GM18951 (cell line): ENCODE measurements around the gene FAM76A.
"Not testable (repeated sequence)": the region's sequence is repeated elsewhere in the genome, so short reads cannot be mapped to it uniquely, and the experiment has no call there.

Experiments
- POLR2A ChIP-seq: IDR thresholded peaks from 4 replicates; pipeline ENCODE4 v1.6.1; 2011; ENCODE audit warnings: mild to moderate bottlenecking; ENCODE audit not compliant: insufficient read length, insufficient read depth; ENCODE audit errors: extremely low read depth
- in situ Hi-C: fragments of 300-500 bp; cut with MboI; formaldehyde crosslinking; loops from one replicate; pipeline ENCODE4 v1.12.0; 2022; ENCODE audit warnings: low sequenced_read_pairs, mixed read lengths, inconsistent platforms; ENCODE audit not compliant: unreplicated experiment

Gene FAM76A

DNA sequence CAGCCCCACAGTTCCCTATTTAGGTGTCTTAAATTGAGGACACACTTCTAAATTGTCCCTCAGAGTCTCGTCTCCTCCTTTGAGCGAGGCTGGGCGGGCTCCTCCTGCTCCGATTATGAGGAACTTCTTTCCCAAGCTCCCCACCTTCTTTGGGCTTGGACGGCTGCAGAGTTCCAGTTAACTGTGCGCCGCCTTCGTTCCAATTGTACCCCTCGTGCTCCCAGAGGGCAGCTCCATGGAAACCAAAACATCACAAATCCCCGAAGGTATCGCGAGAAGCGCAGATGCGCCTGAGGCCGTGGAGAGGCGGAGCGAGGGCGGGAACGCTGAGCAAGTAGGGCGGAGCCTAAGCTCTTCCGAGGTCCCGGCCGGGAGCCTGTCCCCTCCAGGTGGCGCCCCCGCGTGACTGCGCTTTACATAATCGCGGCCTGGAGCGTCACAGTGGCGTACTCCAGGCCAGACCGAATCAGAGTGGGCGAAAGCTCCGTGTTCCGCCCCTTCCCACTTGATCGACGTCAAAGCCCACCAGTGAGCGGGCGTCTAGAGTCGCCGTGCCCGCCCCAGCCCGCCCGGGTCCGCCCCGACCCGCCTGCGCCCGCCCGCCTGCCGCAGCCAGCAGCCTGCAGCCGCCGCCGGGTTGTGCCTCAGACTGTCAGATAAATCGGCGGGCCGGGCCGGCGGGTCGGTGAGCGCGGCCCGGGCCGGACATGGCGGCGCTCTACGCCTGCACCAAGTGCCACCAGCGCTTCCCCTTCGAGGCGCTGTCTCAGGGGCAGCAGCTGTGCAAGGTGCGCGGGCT is at the start of gene FAM76A:
Gene FAM76A (plus strand): TSS at position 588 of the 799 bp plus-strand sequence. CDS start 120 bp downstream, at position 708.
- in situ Hi-C loops, result no loop called here
- peak; percentile 72 for TF ChIP-seq POLR2A

DNA sequence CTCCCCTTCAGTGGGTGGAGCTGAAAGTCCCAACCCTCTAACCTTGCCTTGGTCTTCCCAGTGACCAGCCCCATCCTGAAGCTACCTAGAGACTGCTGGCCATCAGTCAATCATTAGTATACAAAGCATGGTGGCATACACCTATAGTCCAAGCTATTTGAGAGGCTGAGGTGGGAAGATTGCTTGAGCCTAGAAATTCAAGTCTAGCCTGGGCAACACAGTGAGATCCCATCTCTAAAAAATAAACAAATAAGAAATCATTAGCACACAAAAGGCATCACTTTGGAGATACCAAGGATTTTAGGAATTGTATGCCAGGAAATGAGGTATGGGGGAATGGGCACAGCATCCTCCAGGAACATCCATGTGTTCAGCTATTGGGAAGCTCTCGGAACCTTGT is 49.4 kb upstream of the FAM76A start:
- TF ChIP-seq POLR2A, result no peak
- in situ Hi-C loops, result no loop called here

DNA sequence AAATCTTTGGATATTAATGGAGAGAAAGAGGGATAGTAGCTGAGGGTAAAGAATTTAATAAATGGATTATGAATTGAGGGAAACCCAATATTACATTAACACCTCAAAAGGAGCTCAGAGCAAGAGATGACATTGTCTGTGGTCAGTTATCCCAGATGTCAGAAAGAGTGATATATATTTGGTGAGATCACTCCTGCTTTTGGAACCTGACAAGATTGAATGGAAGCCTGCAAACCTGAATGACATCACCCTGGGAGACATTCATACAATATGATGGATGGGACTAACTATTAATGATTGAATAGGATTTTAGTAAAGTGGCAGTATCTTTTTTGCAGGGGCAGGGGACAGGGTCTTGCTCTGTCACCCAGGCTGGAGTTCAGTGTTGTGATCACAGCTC is 47.0 kb upstream of the FAM76A start:
- TF ChIP-seq POLR2A, result no peak
- in situ Hi-C loops, result no loop called here

DNA sequence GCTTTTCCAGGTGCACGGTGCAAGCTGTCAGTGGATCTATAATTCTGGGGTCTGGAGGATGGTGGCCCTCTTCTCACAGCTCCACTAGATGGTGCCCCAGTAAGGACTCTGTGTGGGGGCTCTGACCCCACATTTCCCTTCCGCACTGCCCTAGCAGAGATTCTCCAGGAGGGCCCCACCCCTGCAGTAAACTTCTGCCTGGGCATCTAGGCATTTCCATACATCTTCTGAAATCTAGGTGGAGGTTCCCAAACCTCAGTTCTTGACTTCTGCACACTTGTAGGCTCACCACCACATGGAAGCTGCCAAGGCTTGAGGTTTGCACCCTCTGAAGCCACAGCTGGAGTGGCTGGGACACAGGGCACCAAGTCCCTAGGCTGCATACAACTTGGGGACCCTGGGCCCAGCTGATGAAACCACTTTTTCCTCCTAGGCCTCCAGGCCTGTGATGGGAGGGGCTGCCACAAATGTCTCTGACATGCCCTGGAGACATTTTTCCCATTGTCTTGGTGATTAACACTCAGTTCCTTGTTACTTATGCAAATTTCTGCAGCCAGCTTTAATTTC is 45.5 kb upstream of the FAM76A start:
- in situ Hi-C loops, result not testable (repeated sequence)

DNA sequence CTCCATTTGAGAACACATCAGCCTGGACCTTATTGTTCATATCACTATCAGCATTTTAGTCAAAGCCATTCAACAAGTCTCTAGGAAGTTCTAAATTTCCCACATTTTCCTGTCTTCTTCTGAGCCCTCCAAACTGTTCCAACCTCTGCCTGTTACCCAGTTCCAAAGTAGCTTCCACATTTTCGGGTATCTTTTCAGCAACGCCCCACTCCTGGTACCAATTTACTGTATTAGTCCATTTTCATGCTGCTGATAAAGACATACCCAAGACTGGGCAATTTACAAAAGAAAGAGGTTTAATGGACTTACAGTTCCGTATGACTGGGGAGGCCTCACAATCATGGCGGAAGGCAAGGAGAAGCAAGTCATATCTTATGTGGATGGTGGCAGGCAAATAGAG is 44.2 kb upstream of the FAM76A start:
- in situ Hi-C loops, result not testable (repeated sequence)

DNA sequence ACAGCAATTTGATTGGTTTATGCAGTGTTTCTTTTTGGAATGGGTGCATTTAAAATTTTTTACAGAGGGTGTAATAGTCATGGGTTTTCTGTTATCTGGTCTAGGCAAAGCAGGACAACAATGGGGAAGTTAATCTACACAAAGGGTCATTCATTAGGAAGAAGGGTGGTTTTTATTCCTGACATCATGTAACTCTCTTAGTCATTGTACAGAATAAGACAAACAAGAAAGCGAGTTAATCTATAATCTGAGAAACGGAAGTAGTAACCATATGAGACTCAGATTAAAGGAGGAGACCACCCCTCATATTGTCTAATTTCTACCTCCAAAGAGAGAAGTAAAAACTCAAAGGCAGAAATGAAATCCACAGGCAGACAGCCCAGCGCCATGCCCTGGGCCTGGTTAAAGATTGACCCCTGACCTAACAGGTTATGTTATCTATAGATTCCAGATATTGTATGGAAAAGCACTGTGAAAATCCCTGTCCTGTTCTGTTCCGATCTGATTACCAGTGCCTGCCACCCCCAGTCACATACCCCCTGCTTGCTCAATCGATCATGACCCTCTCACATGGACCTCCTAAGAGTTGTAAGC is 43.3 kb upstream of the FAM76A start:
- no peak for TF ChIP-seq POLR2A
- in situ Hi-C loops, result no loop called here

DNA sequence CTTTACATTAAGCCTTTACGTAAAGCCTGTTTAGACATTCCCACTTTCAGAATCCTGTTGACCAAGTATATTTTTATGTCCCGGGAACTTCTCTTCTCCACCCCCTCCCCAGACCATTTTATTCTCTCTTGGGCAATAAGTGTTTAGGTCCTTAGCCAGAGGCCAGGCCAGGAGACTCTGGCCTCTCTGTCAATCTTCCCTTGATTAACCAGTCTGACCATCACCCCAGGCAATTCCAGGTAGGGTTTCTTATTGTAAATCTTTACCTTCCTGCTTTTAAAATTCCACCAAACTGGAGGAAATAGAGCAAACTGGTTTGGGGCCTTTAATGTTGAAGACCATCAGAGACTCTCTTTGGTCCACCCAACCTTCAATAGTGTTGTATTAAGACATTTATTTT is 41.6 kb upstream of the FAM76A start:
- no peak for TF ChIP-seq POLR2A
- in situ Hi-C loops, result no loop called here

DNA sequence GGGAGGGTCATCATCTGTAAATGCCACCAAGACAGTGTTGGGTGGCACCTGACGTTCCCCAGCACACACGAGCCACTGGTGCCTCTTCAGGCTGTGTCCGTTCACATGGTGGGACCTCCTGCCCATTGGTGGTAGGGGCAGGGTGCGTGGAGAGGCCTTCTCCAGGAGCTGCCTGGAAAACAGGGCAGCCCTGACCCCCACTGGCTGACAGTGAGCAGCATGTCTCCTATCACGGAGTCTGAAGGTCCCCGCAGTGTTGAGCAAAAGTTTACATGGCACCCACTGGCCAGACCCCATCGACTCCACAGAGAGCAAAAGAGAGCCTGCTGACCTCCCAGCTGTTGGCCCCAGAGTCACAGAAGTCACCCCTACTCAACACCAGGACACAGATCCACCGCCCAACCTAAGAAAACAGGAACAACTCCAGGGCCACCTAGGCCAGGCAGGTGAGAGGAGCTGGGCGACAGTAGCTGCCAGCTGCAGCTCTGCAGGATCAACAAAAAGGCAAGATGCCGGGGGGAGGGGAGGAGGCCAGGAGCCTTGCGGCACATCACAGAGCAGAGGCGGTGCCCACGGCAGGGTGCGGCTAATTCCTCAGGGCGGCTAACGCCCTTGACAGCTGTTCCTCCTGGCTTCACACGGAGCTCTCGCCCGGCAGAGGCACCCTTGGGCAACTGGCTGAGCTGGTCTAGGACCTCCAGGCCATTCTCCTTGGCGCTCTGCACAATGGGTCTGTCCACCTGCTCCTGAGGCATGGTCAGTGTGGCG is 39.4 kb upstream of the FAM76A start:
- in situ Hi-C loops, result no loop called here
- TF ChIP-seq POLR2A, result no peak

DNA sequence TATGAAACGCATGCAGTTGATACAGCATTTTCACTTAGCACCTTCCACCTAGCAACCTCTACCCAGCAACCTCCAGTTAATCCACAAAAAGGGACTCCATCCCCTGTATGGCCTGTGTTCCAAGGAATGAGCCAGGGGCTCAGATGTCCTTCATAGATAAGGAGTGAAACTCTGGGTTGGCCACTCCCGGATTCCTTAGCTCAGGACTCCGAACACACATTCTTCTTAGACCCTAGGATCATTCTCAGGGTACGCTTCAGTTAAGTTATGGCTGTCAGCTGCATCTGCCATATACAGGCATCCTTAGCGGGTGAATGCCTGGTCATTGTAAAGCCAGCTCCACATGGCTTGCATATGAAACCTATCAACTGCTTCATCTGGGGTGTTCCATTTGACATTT is 37.9 kb upstream of the FAM76A start:
- in situ Hi-C loops, result no loop called here
- no peak for TF ChIP-seq POLR2A

DNA sequence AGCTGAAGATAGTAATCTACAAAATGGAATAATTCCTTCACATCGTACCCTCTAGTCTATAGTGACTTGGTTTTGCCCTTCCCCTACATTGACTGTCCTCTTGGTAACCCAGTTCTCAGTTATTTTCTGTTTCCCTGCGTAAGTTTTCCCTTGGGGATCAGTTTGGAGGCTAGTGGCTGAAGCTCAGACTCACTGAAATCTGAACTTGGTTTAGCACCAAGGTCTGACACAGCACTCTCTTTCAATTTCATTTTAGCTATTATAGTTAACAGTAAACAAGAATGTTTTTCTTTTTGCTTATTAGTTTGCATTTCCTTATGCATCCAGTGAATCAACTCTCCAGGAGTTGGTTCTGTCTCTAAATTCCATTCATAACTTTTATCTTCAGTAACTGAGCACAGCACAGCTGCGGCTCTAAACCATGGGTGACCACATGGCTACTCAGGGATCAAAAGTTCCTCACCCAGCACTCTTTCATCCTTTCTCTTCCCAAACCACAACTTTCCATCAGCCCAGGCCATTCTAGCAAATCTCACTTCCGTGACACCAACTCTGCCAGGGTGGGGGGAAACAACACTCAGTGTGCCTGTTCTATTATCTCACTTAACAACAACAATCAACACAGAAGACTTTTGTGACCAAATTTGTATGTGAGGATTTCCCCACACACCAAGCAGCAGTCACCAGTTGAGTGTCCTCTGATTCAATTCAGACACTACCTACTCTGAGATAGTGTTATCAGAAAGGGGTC is 36.2 kb upstream of the FAM76A start:
- TF ChIP-seq POLR2A, result no peak
- in situ Hi-C loops, result no loop called here

DNA sequence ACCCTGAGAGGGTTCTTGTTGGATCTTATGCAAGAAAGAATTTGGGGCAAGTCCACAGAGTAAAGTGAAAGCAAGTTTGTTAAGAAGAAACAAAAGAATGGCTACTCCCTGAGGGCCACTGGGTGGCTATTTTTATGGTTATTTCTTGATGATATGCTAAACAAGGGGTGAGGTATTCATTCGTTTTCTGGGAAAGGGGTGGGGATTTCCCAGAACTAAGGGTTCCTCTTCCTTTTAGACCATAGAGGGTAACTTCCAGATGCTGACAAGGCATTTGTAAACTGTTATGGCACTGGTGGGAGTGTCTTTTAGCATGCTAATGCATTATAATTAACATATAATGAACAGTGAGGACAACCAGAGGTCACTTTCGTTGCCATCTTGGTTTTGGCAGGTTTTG is 35.6 kb upstream of the FAM76A start:
- TF ChIP-seq POLR2A, result no peak
- in situ Hi-C loops, result no loop called here

DNA sequence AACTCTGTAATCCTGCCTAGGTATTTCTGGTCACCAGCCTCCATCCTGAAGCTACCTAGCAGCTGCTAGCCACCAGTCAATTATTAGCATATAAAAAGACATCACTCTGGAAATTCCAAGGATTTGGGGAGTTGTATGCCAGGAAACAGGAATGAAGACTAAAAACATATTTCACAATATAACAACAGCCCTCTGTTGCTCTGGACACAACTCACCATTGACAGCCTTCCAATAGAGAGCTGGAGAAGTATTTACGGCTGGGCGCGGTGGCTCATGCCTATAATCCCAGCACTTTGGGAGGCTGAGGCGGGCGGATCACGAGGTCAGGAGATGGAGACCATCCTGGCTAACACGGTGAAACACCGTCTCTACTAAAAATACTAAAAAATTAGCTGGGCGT is 28.9 kb upstream of the FAM76A start:
- in situ Hi-C loops, result not testable (repeated sequence)

DNA sequence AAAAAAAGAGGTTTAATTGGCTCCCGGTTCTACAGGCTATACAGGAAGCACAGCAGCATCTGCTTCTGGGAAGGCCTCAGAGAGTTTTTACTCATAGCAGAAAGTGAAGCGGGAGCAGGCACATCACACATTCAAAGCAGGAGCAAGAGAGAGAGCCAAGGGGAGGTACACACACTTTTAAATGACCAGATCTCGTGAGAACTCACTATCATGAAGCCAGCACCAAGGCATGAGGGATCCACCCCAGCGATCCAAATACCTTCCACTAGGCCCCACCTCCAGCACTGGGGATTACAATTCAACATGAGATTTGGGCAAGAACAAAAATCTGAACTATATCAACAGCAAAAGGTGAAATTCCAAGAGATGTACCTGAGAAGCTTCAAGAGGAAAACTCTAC is 20.8 kb upstream of the FAM76A start:
- in situ Hi-C loops, result no loop called here

DNA sequence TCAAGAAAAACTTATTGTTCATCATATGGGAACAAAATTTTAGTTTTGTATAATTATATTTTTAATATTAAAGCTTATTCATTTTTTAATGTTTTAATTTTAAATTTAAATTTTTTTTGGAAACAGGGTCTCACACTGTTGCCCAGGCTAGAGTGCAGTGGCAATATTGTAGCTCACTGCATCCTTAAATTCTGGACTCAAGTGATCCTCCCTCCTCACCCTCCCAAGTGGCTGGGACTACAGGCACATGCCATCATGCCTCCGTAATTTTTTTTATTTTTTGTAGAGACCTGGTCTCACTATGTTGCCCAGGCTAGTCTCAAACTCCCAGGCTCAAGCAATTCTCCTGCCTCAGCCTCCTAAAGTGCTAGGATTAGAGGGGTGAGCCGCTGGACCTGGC is 20.2 kb upstream of the FAM76A start:
- in situ Hi-C loops, result no loop called here
- TF ChIP-seq POLR2A, result no peak

More for the DNA sequence above, 20.8 kb upstream of the FAM76A start:
- no peak for TF ChIP-seq POLR2A
